WTC11 (cell line): ENCODE results near the gene ZNF423.

Source experiments
- ATF1 ChIP-seq: sonication (generic); formaldehyde crosslinking; IDR thresholded peaks from 2 replicates; pipeline ENCODE4 v1.8.1; 2023; ENCODE audit warnings: mild to moderate bottlenecking, moderate library complexity, missing genetic modification reagents
- CREB1 ChIP-seq: sonication (generic); formaldehyde crosslinking; IDR thresholded peaks from 2 replicates; pipeline ENCODE4 v1.8.0; 2023; ENCODE audit warnings: mild to moderate bottlenecking, missing genetic modification reagents
- CTCF ChIP-seq: fragments of 200-600 bp; IDR thresholded peaks from 2 replicates; pipeline ENCODE4 v1.8.0; 2022; ENCODE audit warnings: antibody characterized with exemption
- ELF4 ChIP-seq: sonication (generic); formaldehyde crosslinking; IDR thresholded peaks from 2 replicates; pipeline ENCODE4 v1.8.1; 2022; ENCODE audit warnings: low read depth, mild to moderate bottlenecking, moderate library complexity, missing genetic modification reagents
- GABPB1 ChIP-seq: sonication (generic); formaldehyde crosslinking; IDR thresholded peaks from 2 replicates; pipeline ENCODE4 v1.8.1; 2023; ENCODE audit warnings: mild to moderate bottlenecking, missing genetic modification reagents
- HMGXB4 ChIP-seq: sonication (generic); formaldehyde crosslinking; IDR thresholded peaks from 2 replicates; pipeline ENCODE4 v1.8.1; 2023; ENCODE audit warnings: mild to moderate bottlenecking, moderate library complexity, missing genetic modification reagents
- KAT7 ChIP-seq: sonication (generic); formaldehyde crosslinking; IDR thresholded peaks from 2 replicates; pipeline ENCODE4 v1.8.1; 2023; ENCODE audit warnings: missing genetic modification reagents, mild to moderate bottlenecking, borderline replicate concordance
- NFE2L1 ChIP-seq: sonication (generic); formaldehyde crosslinking; IDR thresholded peaks from 2 replicates; pipeline ENCODE4 v1.8.1; 2023; ENCODE audit warnings: missing genetic modification reagents
- NR2C2 ChIP-seq: sonication (generic); formaldehyde crosslinking; IDR thresholded peaks from 2 replicates; pipeline ENCODE4 v1.8.0; 2022; ENCODE audit warnings: mild to moderate bottlenecking, missing genetic modification reagents
- NR3C1 ChIP-seq: sonication (generic); formaldehyde crosslinking; conservative IDR thresholded peaks from 2 replicates; pipeline ENCODE4 v1.8.1; 2023; ENCODE audit warnings: low read depth, mild to moderate bottlenecking, missing genetic modification reagents
- STAT6 ChIP-seq: sonication (generic); formaldehyde crosslinking; conservative IDR thresholded peaks from 2 replicates; pipeline ENCODE4 v1.8.1; 2023; ENCODE audit warnings: mild to moderate bottlenecking, low read depth, missing genetic modification reagents, moderate library complexity
- TEAD4 ChIP-seq: sonication (generic); formaldehyde crosslinking; IDR thresholded peaks from 2 replicates; pipeline ENCODE4 v1.8.0; 2022; ENCODE audit warnings: mild to moderate bottlenecking, missing genetic modification reagents
- USF2 ChIP-seq: sonication (generic); formaldehyde crosslinking; IDR thresholded peaks from 2 replicates; pipeline ENCODE4 v1.8.1; 2023; ENCODE audit warnings: mild to moderate bottlenecking, missing genetic modification reagents, moderate library complexity
- ZNF416 ChIP-seq: fragments of 250-450 bp; sonication (Bioruptor Pico); IDR thresholded peaks from 2 replicates; pipeline ENCODE4 v1.9.0; 2021; ENCODE audit warnings: mild to moderate bottlenecking, inconsistent platforms

GRCh38 chr16:49560004-49560830, 295.7 kb downstream of the ZNF423 start:
- TF ChIP-seq CTCF (no peak), GABPB1 (no peak), TEAD4 (CRISPR knock-in tag) (no peak), ELF4 (CRISPR knock-in tag) (no peak), ATF1 (CRISPR knock-in tag) (no peak), HMGXB4 (CRISPR knock-in tag) (no peak), KAT7 (no peak), NR2C2 (CRISPR knock-in tag) (no peak), ZNF416 (CRISPR knock-in tag) (no peak), STAT6 (CRISPR knock-in tag) (no peak), NR3C1 (CRISPR knock-in tag) (no peak), CREB1 (CRISPR knock-in tag) (no peak), USF2 (CRISPR knock-in tag) (no peak), NFE2L1 (CRISPR knock-in tag) (no peak)
